Osteoblast (primary cell): ENCODE data around the gene ENOX1. TPM values are rescaled to one million over a fixed set of nuclear protein-coding genes. Genes with fewer than 3 reads are reported as not detected.

Experiments used
- DNase-seq: peaks from one replicate; pipeline ENCODE4 v3.0.0; 2011; ENCODE audit warnings: low spot score, mixed read lengths; ENCODE audit not compliant: insufficient read length; ENCODE audit errors: missing footprints
- H2AFZ ChIP-seq: 2 replicates; pipeline ENCODE4 v1.6.0; 2011; ENCODE audit warnings: mild to moderate bottlenecking, low read length
- H3K27ac ChIP-seq: 2 replicates; pipeline ENCODE4 v1.5.1; 2011; ENCODE audit warnings: mild to moderate bottlenecking, low read depth, low read length, moderate library complexity
- H3K27me3 ChIP-seq: 2 replicates; pipeline ENCODE4 v1.6.0; 2012; ENCODE audit warnings: mild to moderate bottlenecking, control low read depth, inconsistent platforms, low read length, moderate library complexity; ENCODE audit not compliant: insufficient read depth
- H3K36me3 ChIP-seq: 2 replicates; pipeline ENCODE4 v1.5.1; 2011; ENCODE audit warnings: mild to moderate bottlenecking, low read length, control low read depth, moderate library complexity; ENCODE audit not compliant: insufficient read depth
- H3K4me1 ChIP-seq: 2 replicates; pipeline ENCODE4 v1.5.1; 2011; ENCODE audit warnings: mild to moderate bottlenecking, low read length, control low read depth, moderate library complexity; ENCODE audit not compliant: insufficient read depth
- H3K4me2 ChIP-seq: 2 replicates; pipeline ENCODE4 v1.6.0; 2011; ENCODE audit warnings: mild to moderate bottlenecking, low read length; ENCODE audit not compliant: insufficient read depth
- H3K4me3 ChIP-seq: fragments of 200-600 bp; sonication (generic); 3 replicates; pipeline ENCODE4 v1.5.1; 2012; ENCODE audit warnings: mild to moderate bottlenecking, low read length, inconsistent platforms; ENCODE audit not compliant: insufficient read depth
- H3K79me2 ChIP-seq: 2 replicates; pipeline ENCODE4 v1.6.0; 2012; ENCODE audit warnings: mild to moderate bottlenecking, low read length, control low read depth, inconsistent platforms; ENCODE audit not compliant: insufficient read depth
- H3K9me3 ChIP-seq: 2 replicates; pipeline ENCODE4 v1.5.1; 2011; ENCODE audit warnings: low read depth, low read length, control low read depth
- H4K20me1 ChIP-seq: 2 replicates; pipeline ENCODE4 v1.6.0; 2012; ENCODE audit warnings: mild to moderate bottlenecking, low read length, control low read depth; ENCODE audit not compliant: insufficient read depth
- total RNA-seq: library from RNA; depleted of rRNA; stranded (reverse); fragments of >200 nt; gene quantifications from 2 replicates; pipeline ENCODE4 v1.2.3, GENCODE V29; 2012
- TF ChIP-seq, protein P1 (sequence below): IDR thresholded peaks from 2 replicates; pipeline ENCODE4 v1.5.1; 2011; ENCODE audit warnings: mild to moderate bottlenecking, low read depth, low read length, moderate library complexity; ENCODE audit errors: extremely low read depth

The ENOX1 gene
- total RNA-seq, 1 donor = 5.4 TPM

DNA sequence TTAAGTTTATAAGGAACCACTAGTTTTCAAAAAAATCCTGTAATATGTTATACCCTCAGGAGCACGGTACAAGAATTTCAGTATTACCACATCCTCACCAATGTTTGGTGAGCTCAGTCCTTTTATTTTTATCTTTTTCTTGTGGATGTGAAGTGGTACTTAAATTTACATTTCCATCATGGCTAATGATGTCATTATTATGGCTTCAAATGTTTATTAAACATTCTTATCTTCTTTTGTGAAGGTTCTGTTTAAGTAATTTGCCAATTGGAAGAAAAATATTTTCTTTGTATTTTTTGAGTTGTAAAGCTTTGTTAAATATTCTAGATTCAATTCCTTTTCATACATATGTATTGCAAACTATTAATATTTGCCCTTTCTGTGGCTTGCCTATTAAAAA is 291.0 kb downstream of the ENOX1 start:
- Histone ChIP-seq H3K27ac (no peak overlapping the region), H3K79me2 (no peaks in the 10 kb centered on the region), H3K4me3 (no peak overlapping the region), H4K20me1 (no peaks in the 10 kb centered on the region), H3K4me2 (no peak overlapping the region), H3K4me1 (no peaks in the 10 kb centered on the region), H3K9me3 (no peaks in the 10 kb centered on the region), H3K36me3 (no peaks in the 10 kb centered on the region), H3K27me3 (no peaks in the 10 kb centered on the region), H2AFZ (no peak overlapping the region)
- no peak for DNase-seq
- TF ChIP-seq, protein P1, sequence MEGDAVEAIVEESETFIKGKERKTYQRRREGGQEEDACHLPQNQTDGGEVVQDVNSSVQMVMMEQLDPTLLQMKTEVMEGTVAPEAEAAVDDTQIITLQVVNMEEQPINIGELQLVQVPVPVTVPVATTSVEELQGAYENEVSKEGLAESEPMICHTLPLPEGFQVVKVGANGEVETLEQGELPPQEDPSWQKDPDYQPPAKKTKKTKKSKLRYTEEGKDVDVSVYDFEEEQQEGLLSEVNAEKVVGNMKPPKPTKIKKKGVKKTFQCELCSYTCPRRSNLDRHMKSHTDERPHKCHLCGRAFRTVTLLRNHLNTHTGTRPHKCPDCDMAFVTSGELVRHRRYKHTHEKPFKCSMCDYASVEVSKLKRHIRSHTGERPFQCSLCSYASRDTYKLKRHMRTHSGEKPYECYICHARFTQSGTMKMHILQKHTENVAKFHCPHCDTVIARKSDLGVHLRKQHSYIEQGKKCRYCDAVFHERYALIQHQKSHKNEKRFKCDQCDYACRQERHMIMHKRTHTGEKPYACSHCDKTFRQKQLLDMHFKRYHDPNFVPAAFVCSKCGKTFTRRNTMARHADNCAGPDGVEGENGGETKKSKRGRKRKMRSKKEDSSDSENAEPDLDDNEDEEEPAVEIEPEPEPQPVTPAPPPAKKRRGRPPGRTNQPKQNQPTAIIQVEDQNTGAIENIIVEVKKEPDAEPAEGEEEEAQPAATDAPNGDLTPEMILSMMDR = no peak

- TF ChIP-seq, protein P1 = no peak
- no peaks in the 10 kb centered on the region for H3K27me3 ChIP-seq
- H3K79me2 ChIP-seq = no peaks in the 10 kb centered on the region
- no peaks in the 10 kb centered on the region for H4K20me1 ChIP-seq
- H3K9me3 ChIP-seq = no peaks in the 10 kb centered on the region
- H2AFZ ChIP-seq = no peak overlapping the region
- H3K4me1 ChIP-seq = no peaks in the 10 kb centered on the region
- H3K27ac ChIP-seq = no peak overlapping the region
- no peaks in the 10 kb centered on the region for H3K36me3 ChIP-seq
- DNase-seq = no peak
- H3K4me2 ChIP-seq = no peak overlapping the region
- no peak overlapping the region for H3K4me3 ChIP-seq
Observed at GRCh38 chr13:43494206-43494605, 292.6 kb downstream of the ENOX1 start.

DNA sequence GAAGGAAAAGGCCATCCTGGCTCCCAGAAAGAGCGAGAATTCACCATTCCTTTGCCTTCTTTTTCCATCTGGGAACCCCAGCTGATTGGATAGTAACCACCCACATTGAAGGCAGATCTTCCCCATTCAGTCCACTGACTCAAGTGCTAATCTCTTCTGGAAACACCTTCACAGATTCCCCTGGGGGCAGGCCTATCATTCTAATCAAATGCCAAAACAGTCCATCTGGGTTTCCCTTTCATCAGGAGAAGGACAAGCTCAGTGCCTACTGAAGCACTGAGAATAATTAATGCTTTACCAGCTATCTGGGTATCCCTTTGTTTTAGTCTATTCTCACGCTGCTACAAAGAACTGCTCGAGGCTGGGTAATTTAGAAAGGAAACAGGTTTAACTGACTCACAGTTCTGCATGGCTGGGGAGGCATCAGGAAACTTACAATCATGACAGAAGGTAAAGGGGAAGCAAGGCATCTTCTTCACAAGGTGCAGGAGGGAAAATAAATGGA is 293.2 kb downstream of the ENOX1 start:
- Histone ChIP-seq H4K20me1 (no peaks in the 10 kb centered on the region), H3K4me1 (no peaks in the 10 kb centered on the region), H3K36me3 (no peaks in the 10 kb centered on the region), H2AFZ (no peak overlapping the region), H3K79me2 (no peaks in the 10 kb centered on the region), H3K27me3 (no peaks in the 10 kb centered on the region), H3K27ac (no peak overlapping the region), H3K4me3 (no peak overlapping the region), H3K4me2 (no peak overlapping the region), H3K9me3 (no peaks in the 10 kb centered on the region)
- TF ChIP-seq, protein P1 = no peak
- no peak for DNase-seq

GRCh38 chr13:43492745-43493144 is 294.0 kb downstream of the ENOX1 start:
- H4K20me1 ChIP-seq = no peaks in the 10 kb centered on the region
- no peaks in the 10 kb centered on the region for H3K79me2 ChIP-seq
- DNase-seq = no peak
- H3K4me3 ChIP-seq = no peak overlapping the region
- no peak overlapping the region for H2AFZ ChIP-seq
- no peak overlapping the region for H3K27ac ChIP-seq
- H3K36me3 ChIP-seq = no peaks in the 10 kb centered on the region
- H3K4me1 ChIP-seq = no peaks in the 10 kb centered on the region
- H3K27me3 ChIP-seq = no peaks in the 10 kb centered on the region
- H3K9me3 ChIP-seq = no peaks in the 10 kb centered on the region
- no peak overlapping the region for H3K4me2 ChIP-seq
- TF ChIP-seq, protein P1 = no peak
